Testis (tissue), 3 donors: Measurements from ENCODE around the gene VPS33A. TPM values are rescaled to one million over a fixed set of nuclear protein-coding genes. Genes with fewer than 3 reads are reported as not detected.

ENCODE experiments used
- DNase-seq: peaks from one replicate; pipeline ENCODE4 v3.0.0-alpha.2; 2019
- H3K27ac ChIP-seq, 2 donors: fragments of 200-600 bp; sonication (generic); one replicate each; pipeline ENCODE4 v1.5.1; 2019
- H3K27me3 ChIP-seq: fragments of 200-600 bp; sonication (generic); one replicate; pipeline ENCODE4 v1.5.1; 2019
- H3K36me3 ChIP-seq: fragments of 200-600 bp; sonication (generic); one replicate; pipeline ENCODE4 v1.5.1; 2017; ENCODE audit warnings: low read depth; ENCODE audit errors: missing control alignments
- H3K4me1 ChIP-seq: fragments of 200-600 bp; sonication (generic); one replicate; pipeline ENCODE4 v1.5.1; 2019
- H3K4me3 ChIP-seq, 2 donors: fragments of 200-600 bp; sonication (generic); one replicate each; pipeline ENCODE4 v1.5.1; 2017 to 2019
- H3K9me3 ChIP-seq: fragments of 200-600 bp; sonication (generic); one replicate; pipeline ENCODE4 v1.5.1; 2017
- CTCF ChIP-seq, 3 experiments: fragments of 450-650 bp in 2 of 3; fragments of 200-600 bp in 1 of 3; sonication (generic) in 1 of 3; IDR thresholded peaks; one replicate each; pipeline ENCODE4 v1.5.1; 2016 to 2019; ENCODE audit warnings: antibody characterized with exemption in 3 of 3, mild to moderate bottlenecking in 2 of 3, moderate library complexity in 1 of 3
- POLR2A ChIP-seq: fragments of 450-650 bp; IDR thresholded peaks from one replicate; pipeline ENCODE4 v1.6.1; 2017; ENCODE audit warnings: antibody characterized with exemption, mild to moderate bottlenecking, moderate library complexity
- WGBS, 2 donors: methylation state at CpG; one replicate each; pipeline ENCODE4 v1.1.5; 2018; 5-methylcytosine and 5-hydroxymethylcytosine counted together
- intact Hi-C: fragments of 100-400 bp; cut with DNase I; formaldehyde crosslinking; loops from one replicate; pipeline ENCODE4 v1.15.1; 2023; ENCODE audit warnings: low total_unique reads
- polyA plus RNA-seq: library from polyadenylated mRNA; stranded (reverse); fragments of 350-450 nt; fragmentation: Illumina TruSeq; extraction: RNeasy Lipid Tissue Mini Kit (QIAGEN cat#74804); gene quantifications from one replicate; pipeline ENCODE4 v1.2.3, GENCODE V29; 2014; ENCODE audit warnings: low read depth, low replicate concordance; ENCODE audit not compliant: insufficient read depth
- total RNA-seq, 2 donors: library from RNA; depleted of rRNA; stranded (reverse); fragments of >200 nt; gene quantifications; one replicate each; pipeline ENCODE4 v1.2.3, GENCODE V29; 2016

VPS33A gene
- total and polyA plus RNA-seq, 3 donors from 2014 or later = 36.1 to 50.1 (median 41.3) TPM

GRCh38 chr12:122190842-122191668 is 75.2 kb downstream of the VPS33A start:
- H3K4me1 ChIP-seq = no peaks in the 10 kb centered on the region
- no peaks in the 10 kb centered on the region for H3K36me3 ChIP-seq
- DNase-seq = peak; percentile 65
- no peak for TF ChIP-seq POLR2A
- peak in 2 of 3 experiments; percentile 19 to 50 for TF ChIP-seq CTCF (IDR thresholded peaks at IDR 0.05)
- H3K4me3 ChIP-seq = no peak overlapping the region
- H3K27me3 ChIP-seq = no peaks in the 10 kb centered on the region
- 71 to 80% methylated on average over 18 of the region's 18 CpGs for WGBS, 2 donors
- H3K27ac ChIP-seq = no peak overlapping the region
- H3K9me3 ChIP-seq = no peaks in the 10 kb centered on the region
- intact Hi-C loops = no loop called here

- H3K27ac ChIP-seq = no peak overlapping the region
- intact Hi-C loops = no loop called here
- H3K27me3 ChIP-seq = no peaks in the 10 kb centered on the region
- no peaks in the 10 kb centered on the region for H3K36me3 ChIP-seq
- no peak for DNase-seq
- no peaks in the 10 kb centered on the region for H3K9me3 ChIP-seq
- H3K4me1 ChIP-seq = no peaks in the 10 kb centered on the region
- 82 to 86% methylated on average over 14 to 34 of the region's 34 CpGs for WGBS, 2 donors
- H3K4me3 ChIP-seq = no peak overlapping the region
- TF ChIP-seq CTCF (IDR thresholded peaks at IDR 0.05) (no peak), POLR2A (no peak)
These were observed 76.4 kb downstream of the VPS33A start for GRCh38 chr12:122189626-122190475.

DNA sequence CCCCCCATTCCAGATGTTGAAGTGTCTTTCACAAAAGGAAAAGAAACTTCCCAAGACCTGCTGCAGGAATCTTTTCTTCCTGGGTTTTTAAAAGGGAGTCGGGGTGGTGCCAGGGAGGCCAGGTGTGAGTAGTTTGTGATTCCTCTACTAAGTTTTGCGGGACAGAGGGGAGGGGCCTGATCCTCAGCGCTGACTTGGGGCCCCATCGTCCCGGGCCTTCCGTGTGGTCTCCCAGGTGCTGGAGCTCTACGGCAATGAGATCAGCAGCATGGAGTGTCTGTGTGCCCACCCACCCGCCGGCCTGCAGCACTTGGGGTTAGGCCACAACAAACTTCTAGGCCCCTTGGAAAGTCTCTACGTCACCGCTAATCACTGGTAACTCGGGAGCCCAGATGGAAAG is 78.8 kb downstream of the VPS33A start:
- intact Hi-C loops = no loop called here
- H3K36me3 ChIP-seq = no peaks in the 10 kb centered on the region
- H3K9me3 ChIP-seq = no peaks in the 10 kb centered on the region
- H3K27ac ChIP-seq = no peak overlapping the region
- no peak overlapping the region for H3K4me3 ChIP-seq
- WGBS, 2 donors = 77 to 80% methylated on average over 2 to 12 of the region's 12 CpGs
- H3K27me3 ChIP-seq = no peaks in the 10 kb centered on the region
- TF ChIP-seq POLR2A (no peak), CTCF (IDR thresholded peaks at IDR 0.05) (no peak)
- H3K4me1 ChIP-seq = no peaks in the 10 kb centered on the region
- no peak for DNase-seq

DNA sequence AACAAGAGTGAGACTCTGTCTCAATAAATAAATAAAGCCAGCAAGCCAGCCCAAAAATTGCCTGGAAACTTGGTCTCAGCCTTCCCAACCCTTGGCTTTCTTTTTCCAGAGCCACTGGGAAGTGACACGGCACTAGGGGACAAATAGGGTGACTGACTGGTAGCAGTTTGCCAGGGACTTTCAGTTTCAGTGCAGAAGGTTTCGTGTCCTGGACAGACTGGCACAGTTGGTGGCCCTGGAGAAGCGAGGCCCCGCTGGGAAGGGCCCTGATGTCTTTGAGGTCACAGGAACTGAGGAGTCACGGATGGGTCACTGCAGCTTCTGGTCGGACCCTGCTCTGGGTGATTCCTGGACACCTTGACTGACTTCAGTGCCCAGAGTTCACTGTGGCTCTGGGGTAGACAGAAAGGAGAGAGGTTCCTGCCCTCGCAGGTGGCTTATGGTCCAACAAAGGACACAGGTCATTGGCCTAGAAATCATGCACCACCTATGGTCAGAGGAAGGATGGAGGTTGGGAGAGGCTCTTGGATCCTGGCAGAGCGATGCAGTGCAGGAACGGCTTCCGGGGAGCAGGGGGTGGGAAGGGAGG is 80.7 kb downstream of the VPS33A start:
- WGBS, 2 donors = 83 to 95% methylated on average over 4 to 10 of the region's 10 CpGs
- DNase-seq = no peak
- TF ChIP-seq CTCF (IDR thresholded peaks at IDR 0.05) (no peak), POLR2A (no peak)
- Histone ChIP-seq H3K27me3 (no peaks in the 10 kb centered on the region), H3K4me1 (no peaks in the 10 kb centered on the region), H3K4me3 (no peak overlapping the region), H3K9me3 (no peaks in the 10 kb centered on the region), H3K27ac (no peak overlapping the region), H3K36me3 (no peaks in the 10 kb centered on the region)
- intact Hi-C loops = no loop called here
